Astrocyte of the hippocampus (primary cell): ENCODE data around the gene PNMA6E.

ENCODE experiments used
- DNase-seq: peaks from one replicate; pipeline ENCODE4 v3.0.0; 2011; ENCODE audit warnings: low read depth, low spot score

Gene PNMA6E

DNA sequence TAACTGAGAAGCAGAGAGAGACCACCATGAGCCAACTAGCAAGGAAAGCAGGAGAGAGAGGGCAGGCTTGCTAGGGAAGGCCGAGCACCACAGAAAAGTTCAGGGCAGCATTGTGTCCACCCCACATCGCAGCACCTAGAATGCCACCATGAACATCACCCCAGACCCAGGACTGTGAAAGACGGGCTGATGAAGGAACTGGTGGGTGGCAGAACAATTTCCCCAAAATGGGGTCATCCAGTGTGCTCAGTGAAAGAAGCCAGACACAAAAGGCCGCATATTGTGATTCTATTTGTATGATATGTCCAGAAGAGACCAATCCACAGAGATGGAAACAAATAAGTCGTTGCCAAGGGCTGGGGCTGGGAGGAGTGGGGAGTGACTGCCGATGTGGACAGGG, 16.8 kb downstream of the PNMA6E start:
- no peak for DNase-seq

DNA sequence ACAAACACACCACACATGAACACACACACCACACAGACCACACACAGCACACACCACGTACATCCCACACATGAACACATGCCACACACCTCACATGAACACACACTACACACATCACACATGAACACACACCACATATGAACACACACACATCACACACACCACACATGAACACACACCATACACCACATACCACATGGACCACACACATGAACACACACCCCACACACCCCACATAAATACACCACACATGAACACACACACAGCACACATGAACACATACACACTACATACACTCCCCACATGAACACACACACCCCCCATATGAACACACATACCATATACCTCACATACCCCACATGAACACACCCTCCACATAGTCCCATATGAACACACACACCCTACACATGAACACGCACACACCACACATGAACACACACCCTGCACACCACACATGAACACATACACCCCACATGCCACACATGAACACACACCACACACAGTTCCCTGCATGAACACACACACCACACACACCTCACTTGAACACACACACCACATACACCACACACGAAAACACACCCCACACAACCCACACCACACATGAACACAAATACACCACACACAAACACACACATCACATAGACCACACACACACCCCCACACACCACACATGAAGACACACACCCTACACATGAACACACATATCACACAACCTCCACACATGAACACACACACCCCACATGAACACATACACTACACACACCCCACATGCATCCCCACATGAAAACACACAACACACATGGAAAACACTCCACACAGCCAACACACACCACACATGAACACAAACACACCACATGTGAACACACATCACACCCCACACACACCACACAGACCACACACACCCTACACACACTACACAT, 18.3 kb downstream of the PNMA6E start:
- DNase-seq: no peak

DNA sequence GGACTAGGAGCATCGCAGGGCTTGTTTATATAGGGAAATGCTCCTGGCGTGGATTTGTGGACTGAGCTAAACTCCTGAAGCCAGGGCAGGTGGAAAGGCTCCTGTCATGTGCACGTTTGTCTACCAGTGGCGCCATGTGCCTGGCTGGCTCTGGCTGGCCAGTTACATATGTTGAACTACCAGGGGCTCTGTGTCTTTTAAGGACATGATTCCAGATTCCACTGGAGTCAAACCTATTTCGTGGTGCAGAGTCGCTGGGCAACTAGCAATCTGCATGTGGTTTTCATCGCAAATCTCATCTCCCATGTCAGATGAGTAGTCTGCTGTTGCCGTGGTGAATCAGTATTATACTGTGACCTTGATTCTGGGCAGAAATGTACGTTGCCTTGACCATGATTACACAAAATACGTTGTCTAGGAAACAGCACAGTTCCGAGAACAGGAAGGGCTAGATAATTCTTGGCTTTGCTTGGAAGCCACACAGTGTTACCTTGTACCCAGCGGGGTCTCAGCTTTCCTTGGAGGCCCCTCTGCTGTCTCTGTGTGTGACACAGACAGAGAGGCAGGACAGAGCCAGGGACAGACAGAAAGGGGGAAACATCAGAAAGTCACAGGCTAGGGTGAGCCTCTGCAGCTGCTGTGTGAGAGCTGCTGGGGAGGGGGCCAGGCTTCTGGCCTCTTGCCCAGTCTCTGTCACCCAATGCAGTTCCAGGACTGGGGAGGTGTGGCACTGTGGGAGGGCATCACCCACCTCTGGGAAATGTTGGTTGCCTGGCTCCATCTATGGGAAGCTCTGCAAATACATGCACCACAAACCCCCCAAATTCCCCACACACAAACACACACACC, 19.2 kb downstream of the PNMA6E start:
- peak; percentile 69 for DNase-seq

DNA sequence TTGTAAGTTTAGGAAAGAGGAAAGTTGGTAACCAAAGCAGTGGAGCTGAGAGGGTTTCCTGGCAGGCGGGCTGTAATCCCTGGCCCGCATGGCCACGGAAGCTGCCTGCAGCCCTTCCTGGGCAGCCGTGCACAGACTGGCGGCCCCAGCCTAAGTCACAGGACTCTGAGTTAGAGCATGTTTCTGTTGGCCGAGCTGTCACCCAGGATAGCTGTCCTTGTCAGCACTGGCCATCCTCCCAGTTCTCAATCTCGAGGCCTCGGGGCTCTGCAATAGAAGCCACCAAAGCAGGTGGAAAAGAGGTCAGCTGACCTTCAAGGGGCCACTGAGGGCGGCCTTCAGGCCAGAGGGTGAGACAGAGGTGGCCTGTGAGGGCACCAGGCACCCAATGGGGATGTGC, 20.5 kb downstream of the PNMA6E start:
- DNase-seq: no peak

DNA sequence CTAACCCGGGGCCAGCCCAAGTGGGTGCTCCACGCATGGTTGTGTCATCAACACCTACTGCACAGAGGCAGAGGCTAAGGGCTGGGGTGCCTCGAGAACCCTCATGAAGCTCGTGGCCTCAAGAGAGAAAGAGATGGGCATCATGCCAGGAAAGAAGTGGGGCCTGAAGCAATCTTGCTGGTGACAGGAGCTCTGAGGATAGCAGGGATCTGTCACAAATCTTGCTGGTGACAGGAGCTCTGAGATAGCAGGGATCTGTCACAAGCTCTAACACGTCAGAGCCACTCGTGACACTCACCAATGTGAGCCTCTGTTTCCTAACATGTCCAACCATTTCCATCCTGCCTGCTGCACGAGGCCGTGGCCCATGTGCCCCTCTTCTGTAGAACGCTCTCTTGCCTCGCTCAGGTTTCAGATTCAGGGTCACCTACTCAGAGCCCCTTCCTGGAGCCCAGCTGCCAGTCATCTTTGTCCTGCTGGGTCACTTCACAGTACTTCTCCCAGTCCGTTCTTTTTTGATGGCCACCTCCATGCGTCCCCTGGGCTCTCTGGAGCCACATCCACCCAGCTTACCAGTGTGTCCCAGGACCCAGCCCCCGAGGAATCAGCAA, 21.1 kb downstream of the PNMA6E start:
- no peak for DNase-seq

DNA sequence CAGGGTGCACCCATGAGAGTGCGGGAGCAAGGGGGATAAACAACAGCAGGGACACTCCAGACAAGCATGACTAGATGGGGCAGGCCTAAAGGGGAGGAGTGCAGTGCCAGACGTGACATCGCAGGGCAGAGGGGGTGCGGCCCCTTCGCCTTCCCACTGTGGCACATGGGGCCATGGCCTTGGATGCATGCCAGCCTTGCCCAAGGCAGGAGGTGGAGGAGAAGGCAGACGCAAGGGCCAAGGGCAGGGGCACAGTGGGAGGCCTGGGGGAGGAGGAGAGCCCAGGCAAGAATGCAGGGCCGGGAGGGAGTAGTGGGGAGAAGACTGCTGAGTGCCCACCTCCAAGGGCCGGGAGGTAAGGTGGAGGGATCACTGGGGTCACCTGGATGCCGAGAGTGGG, 21.6 kb downstream of the PNMA6E start:
- DNase-seq: no peak

DNA sequence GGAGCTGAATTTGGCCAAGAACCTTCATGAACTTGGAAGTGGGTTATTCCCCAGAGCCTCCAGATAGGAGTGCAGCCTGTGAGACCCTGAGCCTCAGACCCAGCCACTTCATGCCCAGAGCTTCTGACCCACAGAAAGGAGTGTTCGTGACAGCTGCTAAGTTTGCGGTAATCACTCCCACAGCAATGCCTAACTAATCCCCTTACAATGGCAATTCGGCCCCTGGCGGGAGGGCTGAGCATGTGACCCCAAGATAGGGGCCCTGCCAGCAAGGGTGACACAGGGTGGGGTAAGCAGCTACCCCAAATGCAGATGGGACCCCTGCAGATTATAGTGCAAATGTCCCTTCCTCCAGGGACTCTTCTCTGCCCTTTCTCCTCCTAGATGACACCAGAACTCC, 22.5 kb downstream of the PNMA6E start:
- no peak for DNase-seq

DNA sequence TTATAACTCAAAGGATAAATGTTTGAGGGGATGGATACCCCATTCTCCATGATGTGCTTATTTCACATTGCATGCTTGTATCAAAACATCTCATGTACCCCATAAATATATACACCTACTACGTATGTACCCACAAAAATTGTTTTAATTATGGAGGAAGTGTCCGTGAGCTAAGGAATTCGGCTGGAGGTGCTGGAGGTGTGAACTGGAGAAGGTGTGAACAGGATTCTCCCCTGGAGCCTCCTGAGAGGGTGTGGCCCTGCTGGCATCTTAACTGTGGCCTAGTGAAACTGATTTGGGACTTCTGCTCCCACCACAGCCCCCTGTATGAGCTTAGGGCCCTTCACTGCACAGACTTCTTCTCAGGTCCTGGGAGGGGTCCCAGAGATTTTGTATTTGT, 23.4 kb downstream of the PNMA6E start:
- DNase-seq: no peak

DNA sequence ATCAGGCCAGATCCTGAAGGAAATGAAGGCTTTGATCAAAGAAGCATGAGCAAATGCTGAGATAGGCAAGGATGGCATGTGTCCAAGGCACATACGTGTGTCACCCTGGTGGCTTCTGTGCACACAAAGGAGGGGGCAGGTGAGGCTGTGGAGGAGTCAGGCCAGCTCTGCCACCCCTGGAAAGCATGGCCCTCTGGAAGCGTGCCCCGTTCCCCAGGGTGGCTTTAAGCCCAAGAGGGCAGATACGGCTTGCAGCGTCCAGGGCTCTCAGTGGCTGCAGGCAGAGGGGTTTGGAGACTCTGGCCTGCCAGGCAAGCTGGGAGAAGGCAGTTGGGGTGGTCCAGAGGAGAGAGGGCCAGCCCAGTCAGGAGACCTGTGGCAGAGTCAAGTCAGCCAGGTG, 25.6 kb downstream of the PNMA6E start:
- DNase-seq: no peak

DNA sequence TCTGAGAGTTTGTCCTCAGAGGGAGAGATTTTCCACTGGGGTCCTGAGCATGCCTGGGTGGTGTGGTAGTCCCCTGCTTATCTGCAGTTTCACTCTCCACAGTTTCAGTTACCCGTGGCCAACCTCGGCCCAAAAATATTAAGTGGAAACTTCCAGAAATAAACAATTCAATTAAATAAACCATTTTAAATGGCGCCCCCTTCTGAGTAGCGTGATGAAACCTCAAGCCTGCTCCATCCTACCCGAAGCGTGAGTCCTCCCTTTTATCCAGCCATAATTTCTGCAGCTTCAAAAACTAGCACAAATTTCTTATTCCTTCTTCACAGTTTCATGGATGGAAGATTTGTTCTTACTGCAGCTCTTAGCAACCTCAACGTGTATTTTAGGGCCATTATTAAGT, 26.7 kb downstream of the PNMA6E start:
- no peak for DNase-seq

DNA sequence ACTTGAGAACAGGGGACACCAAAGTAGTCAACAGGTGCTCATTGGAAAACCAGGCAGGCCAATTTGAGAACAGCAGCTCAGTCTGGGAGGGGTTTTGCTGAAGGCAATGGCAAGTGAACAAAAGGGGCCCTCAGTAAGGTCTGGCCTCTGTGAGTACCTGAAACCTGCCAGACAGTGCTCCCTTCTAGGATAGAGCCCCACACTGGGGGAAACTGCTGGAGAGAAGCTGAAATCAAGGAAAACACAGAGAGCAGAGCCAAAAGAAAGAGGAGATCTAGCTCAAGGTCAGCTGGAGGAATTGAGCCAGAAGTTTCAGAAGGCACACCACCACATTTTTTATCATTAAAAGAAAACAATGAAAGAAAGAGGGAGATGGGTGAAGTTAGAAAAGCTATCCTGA, 28.2 kb downstream of the PNMA6E start:
- no peak for DNase-seq

DNA sequence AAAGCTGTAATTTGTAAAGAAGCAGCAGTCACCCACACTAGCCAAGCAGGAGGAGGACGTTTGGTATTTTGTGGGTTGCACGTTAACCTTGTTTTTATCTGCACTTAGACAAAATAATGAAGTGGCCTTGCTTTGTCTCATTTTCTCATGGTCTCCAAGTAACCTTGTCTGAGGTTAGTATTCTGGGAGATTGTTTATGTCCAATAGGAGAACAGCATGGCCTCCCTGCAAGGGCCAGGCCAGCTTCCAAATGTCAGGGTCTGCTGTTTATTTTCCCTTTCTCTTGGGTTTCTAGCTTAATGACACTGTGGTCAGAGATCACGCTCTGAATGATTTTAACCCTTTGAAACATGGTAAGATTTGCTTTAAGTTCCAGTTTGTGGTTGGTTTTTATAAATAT, 29.9 kb downstream of the PNMA6E start:
- peak; percentile 9 for DNase-seq

DNA sequence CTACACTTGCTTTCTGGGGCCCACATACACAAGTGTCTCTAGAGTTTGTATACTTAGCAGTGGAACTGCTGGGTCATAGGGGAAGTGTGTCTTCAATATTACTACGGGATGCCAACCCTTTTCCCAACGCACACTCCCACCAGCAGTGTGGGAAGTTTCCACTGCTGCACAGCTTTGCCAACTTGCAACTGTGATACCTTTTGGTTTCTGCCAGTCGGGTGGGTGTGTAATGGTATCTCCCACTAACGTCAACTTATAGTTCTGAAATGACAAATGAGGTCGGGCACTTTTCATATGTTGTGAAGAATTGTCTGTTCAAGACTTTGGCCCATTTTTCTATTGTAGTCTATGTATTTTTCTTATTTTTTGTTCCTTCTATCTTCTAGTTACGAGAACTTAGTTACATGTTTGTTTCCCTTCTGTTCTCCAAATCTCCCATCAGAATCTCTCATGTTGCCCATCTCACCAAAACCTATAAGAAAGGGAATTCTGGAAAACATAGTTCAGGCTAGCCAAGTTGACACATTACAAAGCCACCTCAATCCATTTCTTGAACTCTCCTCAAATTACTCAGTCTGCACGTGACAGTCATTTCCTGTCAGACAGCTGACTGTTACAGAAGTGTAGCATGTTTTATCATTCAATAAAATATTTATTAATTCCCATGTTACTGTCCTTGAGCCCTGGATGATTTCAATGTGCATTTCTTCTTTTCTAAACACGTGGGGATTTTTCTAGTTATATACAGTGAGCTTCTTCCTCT, 30.7 kb downstream of the PNMA6E start:
- DNase-seq: no peak

DNA sequence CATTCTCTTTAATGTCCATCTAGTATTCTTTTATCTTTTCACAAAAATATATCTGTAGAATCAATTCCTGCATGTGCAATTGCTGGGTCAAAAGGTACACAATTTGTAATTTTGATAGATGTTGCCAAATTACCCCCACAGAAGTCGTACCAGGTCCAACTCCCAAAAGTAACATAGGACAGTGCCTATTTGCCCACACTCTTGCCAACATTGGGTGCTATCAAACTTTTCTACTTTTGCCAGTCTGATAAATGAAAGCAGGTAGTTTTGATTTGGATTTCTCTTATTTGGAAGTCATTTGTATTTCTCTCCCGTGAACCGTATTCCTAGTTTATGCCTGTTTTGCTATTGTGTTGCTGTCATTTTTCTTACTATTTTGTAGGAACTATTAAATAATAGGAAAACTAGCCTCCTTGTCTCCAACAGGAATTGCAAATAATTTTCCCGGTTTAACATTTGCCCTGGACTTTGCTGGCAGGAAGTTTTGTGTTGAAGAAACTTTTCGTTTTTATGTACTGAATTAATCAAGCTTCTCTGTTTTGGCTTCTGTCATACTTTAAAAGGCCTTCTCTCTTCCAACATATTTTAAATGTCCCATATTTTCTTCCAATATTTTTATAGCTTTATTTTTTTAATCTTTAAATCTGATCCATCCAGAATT, 34.1 kb downstream of the PNMA6E start:
- DNase-seq: no peak

DNA sequence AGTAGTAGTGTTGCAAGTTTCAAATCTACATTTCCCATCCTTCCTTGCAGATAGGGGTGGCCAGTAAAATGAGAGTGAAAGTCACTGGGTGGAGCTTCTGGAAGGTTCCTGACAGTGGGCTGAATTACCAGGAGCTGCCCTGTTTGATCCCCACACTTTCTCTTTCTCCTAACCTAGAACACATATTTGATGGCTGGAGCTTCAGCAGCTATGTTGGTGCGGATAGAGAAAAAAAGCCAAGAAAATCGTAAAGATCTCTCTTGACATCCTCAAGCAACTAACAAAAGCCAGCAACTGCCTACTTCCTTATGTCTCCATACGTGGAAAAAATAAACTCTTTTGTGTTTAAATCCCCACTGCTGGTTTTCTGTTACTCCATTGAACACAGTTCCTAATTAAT, 35.0 kb downstream of the PNMA6E start:
- no peak for DNase-seq

DNA sequence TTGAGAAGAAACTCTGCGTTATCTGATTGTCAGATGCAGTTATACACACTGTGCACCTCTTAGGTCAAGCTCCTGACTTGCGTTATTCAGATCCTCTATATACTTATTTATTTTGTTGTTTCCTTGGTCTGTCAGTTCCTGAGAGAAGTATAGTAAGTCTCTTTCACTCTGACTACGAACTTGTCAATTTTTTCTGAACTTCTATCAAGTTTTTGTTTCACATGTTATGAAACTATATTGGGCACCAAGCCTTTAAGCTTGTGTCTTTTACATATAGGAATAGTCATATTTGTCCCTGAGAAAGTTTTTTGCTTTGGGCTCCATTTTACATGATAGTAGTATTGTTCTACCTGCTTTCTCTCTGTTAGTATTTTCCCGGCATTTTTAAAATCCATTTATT, 35.5 kb downstream of the PNMA6E start:
- no peak for DNase-seq

DNA sequence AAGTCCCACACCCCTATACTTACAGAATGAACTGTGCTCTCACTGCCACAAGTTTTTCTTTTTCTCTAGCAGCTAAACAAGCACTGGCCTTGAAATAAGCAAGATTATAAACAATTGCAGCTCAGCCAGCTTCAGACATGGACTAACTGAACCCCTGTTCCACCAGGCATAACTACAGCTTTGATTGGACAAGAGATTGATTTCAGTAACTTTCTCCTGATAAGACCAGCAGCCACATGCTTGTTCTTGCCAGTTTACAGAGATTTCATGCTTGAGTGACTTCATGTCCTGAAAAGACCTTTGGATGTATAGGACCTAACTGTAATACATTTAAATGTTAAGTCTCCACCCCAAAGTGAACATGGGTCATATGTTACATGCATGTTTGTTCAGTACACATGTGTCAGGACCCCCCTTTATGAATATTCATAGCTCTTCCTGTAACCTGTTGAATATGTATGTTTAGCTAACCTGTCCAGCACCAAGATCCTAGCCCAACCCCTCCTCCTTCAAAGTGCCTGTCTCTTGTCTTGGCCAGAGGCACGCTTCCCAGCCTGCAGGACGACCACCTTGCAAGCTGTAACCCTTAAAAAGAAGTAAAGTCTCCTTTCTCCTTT, 39.3 kb downstream of the PNMA6E start:
- DNase-seq: peak; percentile 23

DNA sequence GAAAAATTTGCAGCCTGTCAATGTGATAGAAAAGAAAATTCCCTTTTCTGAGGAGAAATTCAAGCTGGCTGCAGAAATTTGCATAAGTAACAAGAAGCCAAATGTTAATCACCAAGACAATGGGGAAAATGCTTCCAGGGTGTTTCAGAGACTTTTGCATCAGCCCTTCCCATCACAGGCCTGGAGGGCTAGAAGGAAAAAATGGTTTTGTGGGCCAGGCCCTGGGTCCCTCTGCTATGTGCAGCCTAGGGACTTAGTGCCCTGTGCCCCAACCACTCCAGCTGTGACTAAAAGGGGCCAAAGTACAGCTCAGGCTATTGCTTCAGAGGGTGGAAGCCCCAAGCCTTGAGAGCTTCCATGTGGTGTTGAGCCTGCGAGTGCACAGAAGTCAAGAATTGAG, 43.3 kb downstream of the PNMA6E start:
- no peak for DNase-seq

DNA sequence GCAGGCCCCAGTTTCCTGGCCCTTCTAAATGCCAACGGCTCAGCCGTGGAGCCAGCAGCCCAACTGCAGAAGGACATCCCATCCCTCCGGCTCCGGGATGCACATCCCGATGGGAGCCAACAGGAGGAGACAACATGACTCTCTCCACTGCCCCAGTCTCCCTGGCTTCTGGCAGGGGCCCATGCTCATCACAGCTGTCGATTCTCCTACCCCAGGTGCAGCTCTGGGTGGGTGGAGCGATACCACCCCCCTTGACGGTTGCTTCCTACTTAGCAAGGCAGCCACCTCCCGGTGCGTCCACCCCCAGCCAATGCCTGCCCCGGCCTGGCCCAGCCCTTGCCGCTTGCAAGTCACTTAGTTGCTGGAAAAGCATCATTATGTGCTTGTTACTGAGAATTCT, 47.7 kb downstream of the PNMA6E start:
- no peak for DNase-seq

DNA sequence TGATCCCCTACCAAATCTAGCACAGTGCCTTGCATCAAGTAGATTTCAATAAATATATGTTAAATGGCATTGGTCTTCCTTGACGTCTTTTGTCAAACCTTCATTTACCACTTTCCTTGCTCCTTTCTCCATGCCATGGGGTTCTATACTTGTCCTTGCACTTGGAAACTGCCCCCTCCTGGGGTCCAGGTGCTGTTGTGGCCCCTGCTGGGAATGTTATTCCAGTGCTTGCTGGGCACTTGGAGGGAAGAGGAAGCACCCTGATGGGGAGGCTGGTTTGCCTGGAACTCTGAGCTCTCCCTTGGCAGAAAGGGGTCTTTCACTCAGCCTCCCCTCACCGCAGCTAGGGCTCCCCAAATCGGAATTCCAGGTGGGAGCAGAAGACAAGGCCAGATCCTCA, 48.3 kb downstream of the PNMA6E start:
- DNase-seq: no peak

DNA sequence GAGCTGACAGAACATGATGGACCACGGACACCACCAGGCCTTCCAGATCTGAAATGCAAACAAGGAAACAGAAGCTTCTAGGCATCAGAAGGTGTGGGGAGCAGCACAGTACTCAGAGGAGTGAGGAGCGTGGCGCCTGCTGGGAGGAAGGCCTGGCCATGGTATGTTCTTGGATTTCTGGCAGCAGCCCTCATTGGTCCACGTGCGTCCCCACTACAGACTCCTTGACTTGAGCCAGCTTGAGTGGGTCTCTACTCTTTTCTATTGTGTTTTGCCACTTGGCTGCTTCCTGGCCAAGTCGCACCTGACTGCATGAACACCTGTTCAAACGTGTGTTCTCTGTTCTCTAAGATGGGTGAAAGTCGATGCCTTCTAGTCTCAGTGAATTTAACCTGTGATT, 49.2 kb downstream of the PNMA6E start:
- no peak for DNase-seq
